Putamen (tissue), 1 donor: ENCODE data around the gene FOXO6.

Experiments
- DNase-seq: peaks from one replicate; pipeline ENCODE4 v3.0.0-alpha.2; 2016; ENCODE audit warnings: low spot score

FOXO6 gene

GRCh38 chr1:41425369-41425768 lies 64.1 kb downstream of the FOXO6 start:
- no peak for DNase-seq

GRCh38 chr1:41426201-41426890 lies 65.1 kb downstream of the FOXO6 start:
- no peak for DNase-seq

- no peak for DNase-seq
These were observed 66.1 kb downstream of the FOXO6 start for GRCh38 chr1:41427122-41427913.

- no peak for DNase-seq
These were observed 66.9 kb downstream of the FOXO6 start for GRCh38 chr1:41427916-41428737.

- no peak for DNase-seq
These were observed 67.8 kb downstream of the FOXO6 start for GRCh38 chr1:41428738-41429640.

GRCh38 chr1:41429641-41430035 lies 68.4 kb downstream of the FOXO6 start:
- no peak for DNase-seq

- no peak for DNase-seq
These were observed 68.8 kb downstream of the FOXO6 start for GRCh38 chr1:41430069-41430468.

GRCh38 chr1:41430582-41430981 lies 69.3 kb downstream of the FOXO6 start:
- no peak for DNase-seq

GRCh38 chr1:41431490-41432350 lies 70.5 kb downstream of the FOXO6 start:
- DNase-seq: no peak
